Measurements from ENCODE around the gene ZNF576. TPM values are rescaled to one million over a fixed set of nuclear protein-coding genes. Genes with fewer than 3 reads are reported as not detected.
"Not testable (repeated sequence)": the region's sequence is repeated elsewhere in the genome, so short reads cannot be mapped to it uniquely, and the experiment has no call there.

ZNF576 gene
- polyA plus RNA-seq (ENCODE audit: insufficient read length in 4 of 4), result 10 to 100 TPM; 10.9 to 16.7 (median 11.6) TPM

- peak; percentile 100 for DNase-seq (ENCODE audit: low read depth in 4 of 4, low spot score in 3 of 4)
Measured at GRCh38 chr19:43595999-43596841, at the start of gene ZNF576, which contains the start of gene IRGQ. Gene ZNF576, plus strand, starts transcription at chr19:43596595. Its CDS starts 514 bp downstream, at chr19:43597109. Gene IRGQ, minus strand, starts transcription at chr19:43596134. Its CDS starts 796 bp downstream, at chr19:43595338.

GRCh38 chr19:43547926-43548325, 48.5 kb upstream of the ZNF576 start:
- not testable (repeated sequence) for DNase-seq (ENCODE audit: low read depth in 4 of 4, low spot score in 3 of 4)

- DNase-seq (ENCODE audit: low read depth in 4 of 4, low spot score in 3 of 4), result no peak
Measured at GRCh38 chr19:43548706-43549105, 47.7 kb upstream of the ZNF576 start.

- DNase-seq (ENCODE audit: low read depth in 4 of 4, low spot score in 3 of 4), result no peak
Measured at GRCh38 chr19:43551399-43552197, 44.8 kb upstream of the ZNF576 start.

GRCh38 chr19:43552198-43552450, 44.3 kb upstream of the ZNF576 start:
- no peak for DNase-seq (ENCODE audit: low read depth in 4 of 4, low spot score in 3 of 4)

GRCh38 chr19:43552616-43553015, 43.8 kb upstream of the ZNF576 start:
- no peak for DNase-seq (ENCODE audit: low read depth in 4 of 4, low spot score in 3 of 4)

GRCh38 chr19:43553656-43554055, 42.7 kb upstream of the ZNF576 start:
- DNase-seq (ENCODE audit: low read depth in 4 of 4, low spot score in 3 of 4), result no peak

GRCh38 chr19:43554317-43554895, 42.0 kb upstream of the ZNF576 start:
- no peak for DNase-seq (ENCODE audit: low read depth in 4 of 4, low spot score in 3 of 4)

- DNase-seq (ENCODE audit: low read depth in 4 of 4, low spot score in 3 of 4), result peak in 1 of 4 donors; percentile 41
Measured at GRCh38 chr19:43555185-43555770, 41.1 kb upstream of the ZNF576 start.

GRCh38 chr19:43560687-43561086, 35.7 kb upstream of the ZNF576 start:
- no peak for DNase-seq (ENCODE audit: low read depth in 4 of 4, low spot score in 3 of 4)

- no peak for DNase-seq (ENCODE audit: low read depth in 4 of 4, low spot score in 3 of 4)
Measured at GRCh38 chr19:43561139-43561970, 35.0 kb upstream of the ZNF576 start.

- DNase-seq (ENCODE audit: low read depth in 4 of 4, low spot score in 3 of 4), result no peak
Measured at GRCh38 chr19:43562226-43562697, 34.1 kb upstream of the ZNF576 start.

GRCh38 chr19:43562698-43563241, 33.6 kb upstream of the ZNF576 start:
- no peak for DNase-seq (ENCODE audit: low read depth in 4 of 4, low spot score in 3 of 4)

GRCh38 chr19:43563816-43564457, 32.5 kb upstream of the ZNF576 start:
- no peak for DNase-seq (ENCODE audit: low read depth in 4 of 4, low spot score in 3 of 4)

GRCh38 chr19:43564800-43565199, 31.6 kb upstream of the ZNF576 start:
- no peak for DNase-seq (ENCODE audit: low read depth in 4 of 4, low spot score in 3 of 4)

GRCh38 chr19:43569657-43570056, 26.7 kb upstream of the ZNF576 start:
- no peak for DNase-seq (ENCODE audit: low read depth in 4 of 4, low spot score in 3 of 4)

GRCh38 chr19:43570174-43570791, 26.1 kb upstream of the ZNF576 start:
- no peak for DNase-seq (ENCODE audit: low read depth in 4 of 4, low spot score in 3 of 4)

GRCh38 chr19:43572171-43572588, 24.2 kb upstream of the ZNF576 start:
- no peak for DNase-seq (ENCODE audit: low read depth in 4 of 4, low spot score in 3 of 4)

Measured in right renal pelvis (tissue), 4 donors.